Transverse colon (tissue), 4 donors: ENCODE data around the gene CD1D. TPM values are rescaled to one million over a fixed set of nuclear protein-coding genes. Genes with fewer than 3 reads are reported as not detected.
"Not testable (repeated sequence)": the region's sequence is repeated elsewhere in the genome, so short reads cannot be mapped to it uniquely, and the experiment has no call there.

Experiments used
- DNase-seq: peaks from one replicate; pipeline ENCODE4 v3.0.0-alpha.2; 2019
- H3K27ac ChIP-seq, 4 donors: fragments of 200-600 bp; sonication (generic); 2 replicates each; pipeline ENCODE4 v1.5.1; 2016 to 2018; ENCODE audit warnings: inconsistent platforms in 4 of 4
- H3K27me3 ChIP-seq: fragments of 200-600 bp; sonication (generic); 2 replicates; pipeline ENCODE4 v1.5.1; 2017; ENCODE audit warnings: inconsistent platforms
- H3K36me3 ChIP-seq, 4 donors: fragments of 200-600 bp; sonication (generic); 2 replicates each; pipeline ENCODE4 v1.5.1; 2017 to 2019; ENCODE audit warnings: inconsistent platforms in 4 of 4
- H3K4me1 ChIP-seq, 4 donors: fragments of 200-600 bp; sonication (generic); 2 replicates each; pipeline ENCODE4 v1.5.1; 2017 to 2020; ENCODE audit warnings: inconsistent platforms in 4 of 4
- H3K4me3 ChIP-seq, 4 donors: fragments of 200-600 bp; sonication (generic); 1 replicate in 1 of 4; 2 replicates in 3 of 4; pipeline versions ENCODE4 v1.5.1 to v1.6.1; 2017 to 2019; ENCODE audit warnings: inconsistent platforms in 4 of 4
- H3K9me3 ChIP-seq, 2 donors: fragments of 200-600 bp; sonication (generic); 2 replicates each; pipeline ENCODE4 v1.5.1; 2017 to 2019; ENCODE audit warnings: inconsistent platforms in 2 of 2
- CTCF ChIP-seq, 5 experiments: fragments of 200-600 bp in 3 of 5; fragments of 450-650 bp in 2 of 5; sonication (generic) in 3 of 5; IDR thresholded peaks; 1 replicate in 2 of 5; 2 replicates in 3 of 5; pipeline ENCODE4 v1.5.1; 2016 to 2017; ENCODE audit warnings: antibody characterized with exemption in 5 of 5, inconsistent platforms in 3 of 5, mild to moderate bottlenecking in 2 of 5, moderate library complexity in 1 of 5
- EP300 ChIP-seq: sonication (generic); formaldehyde crosslinking; IDR thresholded peaks from one replicate; pipeline ENCODE4 v1.6.1; 2017; ENCODE audit warnings: antibody characterized with exemption, low read depth
- POLR2A ChIP-seq: fragments of 450-650 bp; IDR thresholded peaks from one replicate; pipeline ENCODE4 v1.6.1; 2016; ENCODE audit warnings: antibody characterized with exemption, mild to moderate bottlenecking, moderate library complexity
- POLR2AphosphoS5 ChIP-seq, 3 donors: sonication (generic); formaldehyde crosslinking; IDR thresholded peaks; one replicate each; pipeline ENCODE4 v1.6.1; 2016; ENCODE audit warnings: antibody characterized with exemption in 3 of 3
- WGBS, 2 donors: methylation state at CpG; one replicate each; pipeline ENCODE4 v1.1.5; 2018; ENCODE audit warnings: low coverage in 1 of 2; 5-methylcytosine and 5-hydroxymethylcytosine counted together
- in situ Hi-C, 4 donors: fragments of 200-750 bp; cut with MboI; loops; one replicate each; pipeline versions ENCODE4 v1.15.0 to v1.15.1; 2017; ENCODE audit warnings: low sequenced_read_pairs in 3 of 4, low pct_ligation_motif_present in 1 of 4, low pct_unique_long_range_greater_than_20kb in 1 of 4
- intact Hi-C: fragments of 100-400 bp; cut with DNase I; formaldehyde crosslinking; loops from one replicate; pipeline ENCODE4 v1.15.1; 2023; ENCODE audit warnings: low total_unique reads
- total RNA-seq, 4 donors: library from RNA; depleted of rRNA; stranded (reverse); fragments of >200 nt; gene quantifications; one replicate each; pipeline ENCODE4 v1.1.0, GENCODE V29; 2016

CD1D gene
- total RNA-seq, 4 donors from 2014 or later = 1.4 to 11.2 (median 4.1) TPM

- no peak for DNase-seq
- H3K27ac ChIP-seq = no peak overlapping the region
- intact Hi-C loops = loop anchor here (5.0 kb wide), 1 partner anchor 868 kb away; no protein-coding TSS in a partner anchor
- no peak overlapping the region for H3K4me3 ChIP-seq
- no peaks in the 10 kb centered on the region for H3K36me3 ChIP-seq
- in situ Hi-C loops = loop anchor here in 3 of 4 donors (10.0 to 25.0 kb wide), 4 partner anchors 783 to 883 kb away; partner anchors contain the start of gene AIM2 (in 1 of the 3)
- 18 to 25% methylated on average over 5 to 7 of the region's 7 CpGs for WGBS, 2 donors
- H3K4me1 ChIP-seq = no peaks in the 10 kb centered on the region
- H3K9me3 ChIP-seq = no peaks in the 10 kb centered on the region
- H3K27me3 ChIP-seq = peaks cover 9% of the 10 kb centered on the region
- no peak for TF ChIP-seq POLR2AphosphoS5 (IDR thresholded peaks at IDR 0.05)
- peak; percentile 62 to 85 (median 76) for TF ChIP-seq CTCF (IDR thresholded peaks at IDR 0.05)
Measured at GRCh38 chr1:158203693-158204457, 23.2 kb downstream of the CD1D start.

- no peak overlapping the region for H3K4me3 ChIP-seq
- no peaks in the 10 kb centered on the region for H3K9me3 ChIP-seq
- in situ Hi-C loops = loop anchor here in 3 of 4 donors (10.0 to 25.0 kb wide), 4 partner anchors 783 to 883 kb away; partner anchors contain the start of gene AIM2 (in 1 of the 3)
- DNase-seq = no peak
- WGBS, 2 donors = 30 to 52% methylated on average over 4 to 5 of the region's 5 CpGs
- H3K27me3 ChIP-seq = peaks cover 9% of the 10 kb centered on the region
- intact Hi-C loops = loop anchor here (5.0 kb wide), 1 partner anchor 868 kb away; no protein-coding TSS in a partner anchor
- no peaks in the 10 kb centered on the region for H3K4me1 ChIP-seq
- H3K36me3 ChIP-seq = no peaks in the 10 kb centered on the region
- no peak for TF ChIP-seq POLR2AphosphoS5 (IDR thresholded peaks at IDR 0.05)
- no peak for TF ChIP-seq POLR2A
- TF ChIP-seq EP300 = no peak
- H3K27ac ChIP-seq = no peak overlapping the region
Measured at GRCh38 chr1:158204458-158204827, 23.7 kb downstream of the CD1D start.

GRCh38 chr1:158208586-158209116 is 28.0 kb downstream of the CD1D start:
- Histone ChIP-seq H3K4me3 (no peak overlapping the region), H3K27ac (no peak overlapping the region), H3K36me3 (no peaks in the 10 kb centered on the region), H3K4me1 (no peaks in the 10 kb centered on the region), H3K9me3 (no peaks in the 10 kb centered on the region), H3K27me3 (no peaks in the 10 kb centered on the region)
- intact Hi-C loops = no loop called here
- no peak for DNase-seq
- in situ Hi-C loops = loop anchor here in 3 of 4 donors (10.0 to 25.0 kb wide), 4 partner anchors 779 to 879 kb away; partner anchors contain the start of gene AIM2 (in 1 of the 3)
- TF ChIP-seq CTCF (IDR thresholded peaks at IDR 0.05) (no peak), EP300 (no peak), POLR2AphosphoS5 (IDR thresholded peaks at IDR 0.05) (no peak), POLR2A (no peak)
- WGBS, 2 donors = 83 to 90% methylated on average over 1 of the region's 1 CpG

- in situ Hi-C loops = loop anchor here in 3 of 4 donors (25.0 kb wide), 3 partner anchors 775 to 875 kb away; partner anchors contain the start of gene AIM2 (in 1 of the 3)
- no peak for TF ChIP-seq POLR2A
- no peak for TF ChIP-seq EP300
- TF ChIP-seq CTCF (IDR thresholded peaks at IDR 0.05) = no peak
- TF ChIP-seq POLR2AphosphoS5 (IDR thresholded peaks at IDR 0.05) = no peak
- Histone ChIP-seq H3K4me3 (no peak overlapping the region), H3K36me3 (no peaks in the 10 kb centered on the region), H3K9me3 (no peaks in the 10 kb centered on the region), H3K4me1 (no peaks in the 10 kb centered on the region), H3K27me3 (no peaks in the 10 kb centered on the region), H3K27ac (no peak overlapping the region)
- intact Hi-C loops = no loop called here
- no peak for DNase-seq
- 81% methylated on average over 8 of the region's 10 CpGs; no CpG with 5 or more reads in 1 of the 2 donors for WGBS, 2 donors
Measured at GRCh38 chr1:158212320-158212719, 31.6 kb downstream of the CD1D start.

GRCh38 chr1:158223445-158223844 is 42.8 kb downstream of the CD1D start:
- H3K36me3 ChIP-seq, H3K4me3 ChIP-seq, DNase-seq, H3K27me3 ChIP-seq, H3K27ac ChIP-seq, H3K9me3 ChIP-seq, H3K4me1 ChIP-seq, intact Hi-C loops: not testable (repeated sequence)
- in situ Hi-C loops = loop anchor here in 3 of 4 donors (25.0 kb wide), 3 partner anchors 764 to 864 kb away; partner anchors contain the start of gene AIM2 (in 1 of the 3)
